Astrocyte (in vitro differentiated cells and primary cell): ENCODE measurements around the gene FBN3.

ENCODE experiments used
- EZH2 ChIP-seq: IDR thresholded peaks from 2 replicates; pipeline ENCODE4 v1.6.1; 2012; ENCODE audit warnings: mild to moderate bottlenecking, low read length, inconsistent platforms; ENCODE audit not compliant: insufficient read depth
- TF ChIP-seq, protein P1 (sequence below): IDR thresholded peaks from 2 replicates; pipeline ENCODE4 v1.5.1; 2011; ENCODE audit warnings: low read depth, mild to moderate bottlenecking, inconsistent platforms, low read length, moderate library complexity; ENCODE audit not compliant: insufficient read depth

- TF ChIP-seq, protein P1, sequence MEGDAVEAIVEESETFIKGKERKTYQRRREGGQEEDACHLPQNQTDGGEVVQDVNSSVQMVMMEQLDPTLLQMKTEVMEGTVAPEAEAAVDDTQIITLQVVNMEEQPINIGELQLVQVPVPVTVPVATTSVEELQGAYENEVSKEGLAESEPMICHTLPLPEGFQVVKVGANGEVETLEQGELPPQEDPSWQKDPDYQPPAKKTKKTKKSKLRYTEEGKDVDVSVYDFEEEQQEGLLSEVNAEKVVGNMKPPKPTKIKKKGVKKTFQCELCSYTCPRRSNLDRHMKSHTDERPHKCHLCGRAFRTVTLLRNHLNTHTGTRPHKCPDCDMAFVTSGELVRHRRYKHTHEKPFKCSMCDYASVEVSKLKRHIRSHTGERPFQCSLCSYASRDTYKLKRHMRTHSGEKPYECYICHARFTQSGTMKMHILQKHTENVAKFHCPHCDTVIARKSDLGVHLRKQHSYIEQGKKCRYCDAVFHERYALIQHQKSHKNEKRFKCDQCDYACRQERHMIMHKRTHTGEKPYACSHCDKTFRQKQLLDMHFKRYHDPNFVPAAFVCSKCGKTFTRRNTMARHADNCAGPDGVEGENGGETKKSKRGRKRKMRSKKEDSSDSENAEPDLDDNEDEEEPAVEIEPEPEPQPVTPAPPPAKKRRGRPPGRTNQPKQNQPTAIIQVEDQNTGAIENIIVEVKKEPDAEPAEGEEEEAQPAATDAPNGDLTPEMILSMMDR: no peak
- TF ChIP-seq EZH2: no peak
Observed at GRCh38 chr19:8129061-8129618, 20.3 kb downstream of the FBN3 start.
